ENCODE data around the gene CACNB2. TPM values are rescaled to one million over a fixed set of nuclear protein-coding genes. Genes with fewer than 3 reads are reported as not detected.

Gene CACNB2
- total and polyA plus RNA-seq, 2 donors (not counting 3 experiments of a cell fraction or from before 2014, with no cell fraction given) = not detected

DNA sequence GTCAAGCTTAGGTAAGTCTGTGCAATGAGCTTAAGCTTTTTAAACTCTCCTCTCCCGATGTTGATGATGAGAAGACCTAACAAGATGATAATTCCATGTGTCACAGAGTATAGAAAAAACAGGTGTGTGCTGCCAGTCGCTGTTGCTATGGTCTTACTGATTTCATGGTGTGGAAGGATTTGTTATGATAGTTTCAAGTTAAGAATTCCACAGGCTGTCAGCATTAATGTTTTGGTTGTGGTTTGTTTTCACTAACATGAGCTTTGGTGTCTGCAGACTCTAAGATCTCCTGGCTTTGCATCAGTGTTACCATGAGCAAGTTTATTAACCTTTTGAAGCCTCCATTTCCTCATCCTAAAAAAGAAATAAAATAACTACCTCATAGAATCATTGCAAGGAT is 387.5 kb downstream of the CACNB2 start:
- no peak overlapping the region for H3K27ac ChIP-seq (ENCODE audit: insufficient read depth, low read depth, low read length)
- no peak overlapping the region for H3K9ac ChIP-seq (replicated peaks; ENCODE audit: extremely low read depth, insufficient read depth, low read length)
- no peak for FAIRE-seq
- no peaks in the 10 kb centered on the region for H3K4me1 ChIP-seq (ENCODE audit: control insufficient read depth, extremely low read depth, insufficient read depth, low read length)
- no TSS peak for BruUV-seq (replicated peaks)
- no peaks in the 10 kb centered on the region for H4K20me1 ChIP-seq (replicated peaks; ENCODE audit: control insufficient read depth, extremely low read depth, insufficient read depth, low read length)
- no peaks in the 10 kb centered on the region for H3K27me3 ChIP-seq (ENCODE audit: control insufficient read depth in 2 of 2, insufficient read depth in 2 of 2, low read length in 2 of 2)
- H2AFZ ChIP-seq (ENCODE audit: low read depth, low read length) = no peak overlapping the region
- H3K9me1 ChIP-seq (replicated peaks; ENCODE audit: control insufficient read depth, extremely low read depth, insufficient read depth, low read length) = no peaks in the 10 kb centered on the region
- no peaks in the 10 kb centered on the region for H3K79me2 ChIP-seq (ENCODE audit: control insufficient read depth, insufficient read depth, low read length)
- no peaks in the 10 kb centered on the region for H3K9me3 ChIP-seq (replicated peaks; ENCODE audit: control insufficient read depth, insufficient read depth, low read length)
- ChIA-PET POLR2A (no interaction called here), CTCF (no interaction called here)
- intact Hi-C loops (cut with micrococcal nuclease) = no loop called here
- dilution Hi-C loops (cut with MboI; ENCODE audit: extremely low pct_ligation_motif_present, low sequenced_read_pairs) = no loop called here
- no peak for DNase-seq (ENCODE audit: low read depth, low spot score)
- no peak overlapping the region for H3K4me2 ChIP-seq (ENCODE audit: insufficient read depth, low read length)
- no peak overlapping the region for H3K4me3 ChIP-seq (replicated peaks in 1 of 3; ENCODE audit: insufficient read depth in 1 of 3, low read depth in 1 of 3, low read length in 3 of 3)
- H3K36me3 ChIP-seq (ENCODE audit: control insufficient read depth in 2 of 2, extremely low read depth in 1 of 2, insufficient read depth in 2 of 2, low read length in 2 of 2) = no peaks in the 10 kb centered on the region
- TF ChIP-seq POLR2A (IDR thresholded peaks at IDR 0.05; ENCODE audit: low read depth, low read length) (no peak), FOS (IDR thresholded peaks at IDR 0.05; ENCODE audit: borderline replicate concordance, insufficient read depth, low read length) (no peak), JUN (IDR thresholded peaks at IDR 0.05; ENCODE audit: borderline replicate concordance, insufficient read depth, insufficient read length, low read depth) (no peak), EZH2 (IDR thresholded peaks at IDR 0.05; ENCODE audit: borderline replicate concordance, low read depth, low read length, severe bottlenecking) (no peak), MYC (IDR thresholded peaks at IDR 0.05; ENCODE audit: low read depth, low read length) (no peak), POLR2AphosphoS5 (IDR thresholded peaks at IDR 0.05; ENCODE audit: insufficient read depth, low read depth, low read length) (no peak), GATA2 (IDR thresholded peaks at IDR 0.05; ENCODE audit: insufficient read depth, insufficient read length, low read depth, low read length) (no peak)
- TF ChIP-seq, protein P1, sequence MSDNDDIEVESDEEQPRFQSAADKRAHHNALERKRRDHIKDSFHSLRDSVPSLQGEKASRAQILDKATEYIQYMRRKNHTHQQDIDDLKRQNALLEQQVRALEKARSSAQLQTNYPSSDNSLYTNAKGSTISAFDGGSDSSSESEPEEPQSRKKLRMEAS (IDR thresholded peaks at IDR 0.05; ENCODE audit: insufficient read depth, insufficient read length) = no peak
- TF ChIP-seq, protein P2, sequence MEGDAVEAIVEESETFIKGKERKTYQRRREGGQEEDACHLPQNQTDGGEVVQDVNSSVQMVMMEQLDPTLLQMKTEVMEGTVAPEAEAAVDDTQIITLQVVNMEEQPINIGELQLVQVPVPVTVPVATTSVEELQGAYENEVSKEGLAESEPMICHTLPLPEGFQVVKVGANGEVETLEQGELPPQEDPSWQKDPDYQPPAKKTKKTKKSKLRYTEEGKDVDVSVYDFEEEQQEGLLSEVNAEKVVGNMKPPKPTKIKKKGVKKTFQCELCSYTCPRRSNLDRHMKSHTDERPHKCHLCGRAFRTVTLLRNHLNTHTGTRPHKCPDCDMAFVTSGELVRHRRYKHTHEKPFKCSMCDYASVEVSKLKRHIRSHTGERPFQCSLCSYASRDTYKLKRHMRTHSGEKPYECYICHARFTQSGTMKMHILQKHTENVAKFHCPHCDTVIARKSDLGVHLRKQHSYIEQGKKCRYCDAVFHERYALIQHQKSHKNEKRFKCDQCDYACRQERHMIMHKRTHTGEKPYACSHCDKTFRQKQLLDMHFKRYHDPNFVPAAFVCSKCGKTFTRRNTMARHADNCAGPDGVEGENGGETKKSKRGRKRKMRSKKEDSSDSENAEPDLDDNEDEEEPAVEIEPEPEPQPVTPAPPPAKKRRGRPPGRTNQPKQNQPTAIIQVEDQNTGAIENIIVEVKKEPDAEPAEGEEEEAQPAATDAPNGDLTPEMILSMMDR (IDR thresholded peaks at IDR 0.05; ENCODE audit: extremely low read depth in 1 of 2, insufficient read depth in 1 of 2, low read depth in 1 of 2, low read length in 2 of 2) = no peak

All from endothelial cell of umbilical vein (primary cell).